HCT116 (cell line): ENCODE data around the gene PKMYT1. TPM values are rescaled to one million over a fixed set of nuclear protein-coding genes. Genes with fewer than 3 reads are reported as not detected.

Source experiments
- ATAC-seq: fragments of 200-7000 bp; cut with Tn5 transposase; 2 replicates; pipeline ENCODE4 v1.9.1; 2020; ENCODE audit warnings: mild to moderate bottlenecking, moderate library complexity
- BruUV-seq: library from RNA; stranded (reverse); fragments of 400-500 nt; replicated peaks from 2 replicates; lab custom pipeline; 2021; lab: Mats Ljungman, UMichigan
- CTCF ChIA-PET: fragments of 300-600 bp; sonication (Branson Sonifier 250); formaldehyde crosslinking; loops from one replicate; lab custom pipeline; 2021; ENCODE audit warnings: antibody characterized with exemption; lab: Charles Lee
- POLR2A ChIA-PET: fragments of 300-600, 350-600 bp; sonication (Branson Sonifier 250); formaldehyde crosslinking; loops from one replicate; lab custom pipeline; 2021; ENCODE audit warnings: antibody characterized with exemption; lab: Charles Lee
- RAD21 ChIA-PET, 2 experiments: fragments of 300-600 bp; sonication (Branson Sonifier 250); formaldehyde crosslinking; loops; one replicate each; lab custom pipeline; 2023; ENCODE audit warnings: low total read pairs in 2 of 2; ENCODE audit not compliant: uncharacterized antibody in 2 of 2, unreplicated experiment in 2 of 2, low non-redundant PET in 1 of 2; lab: Charles Lee
- DNase-seq: peaks from one replicate; pipeline ENCODE4 v3.0.0-alpha.2; 2010; ENCODE audit warnings: low read depth, low spot score
- H2AFZ ChIP-seq: fragments of 200-600 bp; shearing (Covaris generic), sonication (generic); 2 replicates; pipeline ENCODE4 v1.6.1; 2017; ENCODE audit warnings: low read depth, mixed run types, mixed read lengths, antibody characterized with exemption, low read length; ENCODE audit not compliant: poor library complexity, severe bottlenecking
- H3K27ac ChIP-seq: 2 replicates; pipeline ENCODE4 v1.5.1; 2012; ENCODE audit warnings: low read depth, low read length
- H3K27me3 ChIP-seq: fragments of 200-600 bp; sonication (generic); 2 replicates; pipeline ENCODE4 v1.6.1; 2016; ENCODE audit warnings: mixed run types, low read length, mixed read lengths; ENCODE audit not compliant: insufficient read depth
- H3K36me3 ChIP-seq, 2 experiments: fragments of 200-500 bp in 1 of 2; fragments of 200-600 bp in 1 of 2; sonication (Bioruptor generic) in 1 of 2; sonication (generic) in 1 of 2; 2 replicates each; pipeline versions ENCODE4 v1.5.1 to v1.6.1; 2014 to 2016; ENCODE audit warnings: low read length in 2 of 2, inconsistent platforms in 1 of 2, mixed read lengths in 1 of 2, mixed run types in 1 of 2; ENCODE audit not compliant: insufficient read depth in 2 of 2, control insufficient read depth in 1 of 2
- H3K4me1 ChIP-seq, 2 experiments: fragments of 200-600 bp in 1 of 2; sonication (generic) in 1 of 2; 2 replicates each; pipeline versions ENCODE4 v1.5.1 to v1.6.1; 2012 to 2017; ENCODE audit warnings: low read length in 2 of 2, inconsistent platforms in 1 of 2, mild to moderate bottlenecking in 1 of 2, mixed read lengths in 1 of 2, mixed run types in 1 of 2, moderate library complexity in 1 of 2; ENCODE audit not compliant: insufficient read depth in 2 of 2, control insufficient read depth in 1 of 2
- H3K4me2 ChIP-seq: fragments of 200-600 bp; sonication (generic); 2 replicates; pipeline ENCODE4 v1.6.1; 2017; ENCODE audit warnings: mixed run types, low read length, mixed read lengths
- H3K4me3 ChIP-seq, 2 experiments: fragments of 200-600 bp in 1 of 2; sonication (generic) in 1 of 2; replicated peaks in 1 of 2; 2 replicates each; pipeline ENCODE4 v1.5.1; 2011 to 2016; ENCODE audit warnings: low read length in 2 of 2, control low read depth in 1 of 2, low read depth in 1 of 2, mild to moderate bottlenecking in 1 of 2, mixed read lengths in 1 of 2, mixed run types in 1 of 2
- H3K79me2 ChIP-seq: fragments of 200-600 bp; sonication (generic); 2 replicates; pipeline ENCODE4 v1.6.1; 2017; ENCODE audit warnings: mild to moderate bottlenecking, mixed run types, low read length, moderate library complexity, mixed read lengths; ENCODE audit not compliant: insufficient read depth
- H3K9ac ChIP-seq: fragments of 200-600 bp; sonication (generic); 2 replicates; pipeline ENCODE4 v1.6.1; 2016; ENCODE audit warnings: low read length, mixed read lengths
- H3K9me2 ChIP-seq: fragments of 200-600 bp; sonication (generic), shearing (Covaris generic); 2 replicates; pipeline ENCODE4 v1.6.1; 2017; ENCODE audit warnings: mixed run types, mild to moderate bottlenecking, moderate library complexity; ENCODE audit not compliant: insufficient read depth
- H3K9me3 ChIP-seq, 2 experiments: fragments of 200-500 bp in 1 of 2; fragments of 200-600 bp in 1 of 2; sonication (Bioruptor generic) in 1 of 2; sonication (generic) in 1 of 2; 2 replicates each; pipeline ENCODE4 v1.6.1; 2014 to 2017; ENCODE audit warnings: low read length in 2 of 2, mixed read lengths in 2 of 2, inconsistent platforms in 1 of 2, low read depth in 1 of 2, mild to moderate bottlenecking in 1 of 2, mixed run types in 1 of 2, moderate library complexity in 1 of 2; ENCODE audit not compliant: control insufficient read depth in 1 of 2, insufficient read depth in 1 of 2
- H4K20me1 ChIP-seq: fragments of 200-600 bp; sonication (generic), shearing (Covaris generic); 2 replicates; pipeline ENCODE4 v1.6.1; 2017; ENCODE audit warnings: mixed run types, mild to moderate bottlenecking, moderate library complexity; ENCODE audit not compliant: insufficient read depth
- ELF1 ChIP-seq: IDR thresholded peaks from 2 replicates; pipeline ENCODE4 v1.6.1; 2012; ENCODE audit warnings: low read depth, borderline replicate concordance
- EZH2phosphoT487 ChIP-seq: fragments of 200-600 bp; IDR thresholded peaks from 2 replicates; pipeline ENCODE4 v1.6.1; 2018; ENCODE audit warnings: antibody characterized with exemption, borderline replicate concordance
- POLR2A ChIP-seq: IDR thresholded peaks from 2 replicates; pipeline ENCODE4 v1.7.0; 2011; ENCODE audit warnings: borderline replicate concordance; ENCODE audit not compliant: insufficient read depth, insufficient read length; ENCODE audit errors: extremely low read depth
- SIN3A ChIP-seq: IDR thresholded peaks from 2 replicates; pipeline ENCODE4 v1.6.1; 2012; ENCODE audit warnings: low read depth
- ZNF274 ChIP-seq: fragments of 200-500 bp; sonication (Bioruptor generic); IDR thresholded peaks from 2 replicates; pipeline ENCODE4 v1.6.1; 2014; ENCODE audit warnings: mild to moderate bottlenecking, low read depth, low read length, inconsistent platforms
- intact Hi-C: fragments of 100-400 bp; cut with micrococcal nuclease; formaldehyde crosslinking; loops from 2 replicates; pipeline ENCODE4 v1.10.0; 2022
- total RNA-seq: library from RNA; stranded (reverse); gene quantifications from one replicate; pipeline ENCODE4 v1.2.1, GENCODE V29; 2021; ENCODE audit not compliant: unreplicated experiment

PKMYT1 gene
- total RNA-seq, 1 experiment from 2014 or later = 104 TPM

- BruUV-seq = no TSS peak
- ATAC-seq (no peak), DNase-seq (no peak)
- Histone ChIP-seq H3K27ac (no peak overlapping the region), H3K9me3 (no peaks in the 10 kb centered on the region), H3K9ac (no peak overlapping the region), H4K20me1 (no peaks in the 10 kb centered on the region), H3K79me2 (no peaks in the 10 kb centered on the region), H3K4me1 (peaks cover 11 to 54% of the 10 kb centered on the region in 2 experiments), H3K27me3 (no peaks in the 10 kb centered on the region), H3K4me3 (no peak overlapping the region), H3K9me2 (no peaks in the 10 kb centered on the region), H2AFZ (no peak overlapping the region), H3K4me2 (no peak overlapping the region), H3K36me3 (no peaks in the 10 kb centered on the region)
- intact Hi-C loops = loop anchor here (2.0 kb wide), 1 partner anchor 122 kb away; no protein-coding TSS in a partner anchor
- POLR2A ChIA-PET = no interaction called here
- TF ChIP-seq SIN3A = no peak
- no peak for TF ChIP-seq EZH2phosphoT487
- CTCF ChIA-PET = interaction anchor here (1.3 kb wide), 2 partner anchors 15 to 28 kb away, joined by 3 read pairs; no protein-coding TSS in a partner anchor
- RAD21 ChIA-PET = no interaction called here
Observed at GRCh38 chr16:2960183-2961010, 19.8 kb downstream of the PKMYT1 start.

GRCh38 chr16:2959206-2959605, 21.0 kb downstream of the PKMYT1 start:
- POLR2A ChIA-PET = no interaction called here
- no TSS peak for BruUV-seq

More at GRCh38 chr16:2959206-2959605, 21.0 kb downstream of the PKMYT1 start:
- H3K9me3 ChIP-seq = no peaks in the 10 kb centered on the region
- ChIA-PET RAD21 (no interaction called here), CTCF (interaction anchor here (1.3 kb wide), 2 partner anchors 13 to 27 kb away, joined by 3 read pairs; no protein-coding TSS in a partner anchor)
- no peaks in the 10 kb centered on the region for H3K27me3 ChIP-seq
- no peak for TF ChIP-seq ELF1
- no peak for TF ChIP-seq POLR2A
- TF ChIP-seq ZNF274 = no peak
- no peak for TF ChIP-seq EZH2phosphoT487
- no peak for ATAC-seq
- no peaks in the 10 kb centered on the region for H3K79me2 ChIP-seq
- H3K4me2 ChIP-seq = no peak overlapping the region
- H3K27ac ChIP-seq = no peak overlapping the region
- no peaks in the 10 kb centered on the region for H4K20me1 ChIP-seq
- H3K9ac ChIP-seq = no peak overlapping the region
- peaks cover 8 to 45% of the 10 kb centered on the region in 2 experiments; a peak in 3 of 4 replicates for H3K4me1 ChIP-seq
- no peaks in the 10 kb centered on the region for H3K9me2 ChIP-seq
- no peak for DNase-seq
- H2AFZ ChIP-seq = no peak overlapping the region
- H3K36me3 ChIP-seq = no peaks in the 10 kb centered on the region
- intact Hi-C loops = no loop called here
- H3K4me3 ChIP-seq = no peak overlapping the region
